ENCODE data around the gene OLFML2A.

The OLFML2A gene

DNA sequence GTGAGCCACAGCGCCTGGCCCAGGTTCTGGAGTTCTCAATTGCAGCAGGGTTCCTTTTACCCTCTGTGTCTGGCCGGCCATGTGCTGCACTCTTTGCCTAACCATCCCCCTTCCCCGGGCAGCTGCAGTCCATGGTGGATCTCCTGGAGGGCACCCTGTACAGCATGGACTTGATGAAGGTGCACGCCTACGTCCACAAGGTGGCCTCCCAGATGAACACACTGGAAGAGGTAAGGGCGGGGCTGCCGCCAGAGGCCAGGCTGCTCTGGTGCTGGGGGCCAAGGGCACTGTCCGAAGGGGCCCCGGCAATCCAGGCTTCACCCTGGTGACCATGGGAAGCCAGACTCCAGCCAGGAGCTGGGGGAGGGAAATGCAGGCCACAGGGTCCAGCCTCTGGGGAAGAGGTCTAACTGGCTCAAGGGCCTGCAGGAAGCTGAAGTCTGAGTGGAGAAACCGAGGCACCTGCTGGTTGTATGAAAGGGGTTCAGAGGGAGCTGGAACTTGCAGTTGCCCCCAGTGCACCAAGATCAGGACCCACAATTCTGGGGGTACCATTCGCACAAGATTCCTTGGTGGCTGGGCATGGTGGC, 18.1 kb downstream of the OLFML2A start:
- TF ChIP-seq, protein P1, sequence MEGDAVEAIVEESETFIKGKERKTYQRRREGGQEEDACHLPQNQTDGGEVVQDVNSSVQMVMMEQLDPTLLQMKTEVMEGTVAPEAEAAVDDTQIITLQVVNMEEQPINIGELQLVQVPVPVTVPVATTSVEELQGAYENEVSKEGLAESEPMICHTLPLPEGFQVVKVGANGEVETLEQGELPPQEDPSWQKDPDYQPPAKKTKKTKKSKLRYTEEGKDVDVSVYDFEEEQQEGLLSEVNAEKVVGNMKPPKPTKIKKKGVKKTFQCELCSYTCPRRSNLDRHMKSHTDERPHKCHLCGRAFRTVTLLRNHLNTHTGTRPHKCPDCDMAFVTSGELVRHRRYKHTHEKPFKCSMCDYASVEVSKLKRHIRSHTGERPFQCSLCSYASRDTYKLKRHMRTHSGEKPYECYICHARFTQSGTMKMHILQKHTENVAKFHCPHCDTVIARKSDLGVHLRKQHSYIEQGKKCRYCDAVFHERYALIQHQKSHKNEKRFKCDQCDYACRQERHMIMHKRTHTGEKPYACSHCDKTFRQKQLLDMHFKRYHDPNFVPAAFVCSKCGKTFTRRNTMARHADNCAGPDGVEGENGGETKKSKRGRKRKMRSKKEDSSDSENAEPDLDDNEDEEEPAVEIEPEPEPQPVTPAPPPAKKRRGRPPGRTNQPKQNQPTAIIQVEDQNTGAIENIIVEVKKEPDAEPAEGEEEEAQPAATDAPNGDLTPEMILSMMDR (conservative IDR thresholded peaks at IDR 0.05; ENCODE audit: control insufficient read depth, insufficient read depth, low read depth, low read length) = no peak
- H3K4me3 ChIP-seq (ENCODE audit: control insufficient read depth, low read depth, low read length) = no peak overlapping the region
- no peak for DNase-seq (ENCODE audit: low read depth)

DNA sequence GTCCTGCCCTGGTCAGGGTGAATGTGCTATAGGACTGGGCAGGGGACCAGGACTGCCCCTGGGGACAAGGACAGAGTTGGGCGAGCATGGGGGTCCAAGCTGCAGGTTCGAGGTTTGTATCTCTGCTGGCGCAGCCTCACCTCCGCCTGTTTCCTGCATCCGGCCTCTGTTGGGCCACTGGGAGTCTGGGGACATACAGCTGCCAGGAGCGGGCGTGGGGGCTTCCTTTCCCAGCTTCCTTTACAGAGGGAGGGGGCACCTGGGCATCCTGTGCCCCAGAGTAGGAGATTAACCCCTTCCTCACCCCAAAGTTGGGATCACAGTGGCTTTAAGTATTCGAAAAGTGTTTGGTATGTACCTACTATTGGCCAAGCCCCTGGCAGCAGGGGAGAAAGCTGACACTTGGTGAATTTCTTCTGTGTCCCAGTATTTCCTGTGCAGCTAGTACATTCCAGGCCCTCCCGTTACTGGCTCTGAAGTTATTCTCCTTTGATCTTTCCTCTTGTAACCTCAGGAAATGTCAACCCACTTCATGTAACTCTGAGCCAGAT, 19.0 kb downstream of the OLFML2A start:
- H3K4me3 ChIP-seq (ENCODE audit: control insufficient read depth, low read depth, low read length) = no peak overlapping the region
- TF ChIP-seq, protein P1 (conservative IDR thresholded peaks at IDR 0.05; ENCODE audit: control insufficient read depth, insufficient read depth, low read depth, low read length) = no peak
- no peak for DNase-seq (ENCODE audit: low read depth)

DNA sequence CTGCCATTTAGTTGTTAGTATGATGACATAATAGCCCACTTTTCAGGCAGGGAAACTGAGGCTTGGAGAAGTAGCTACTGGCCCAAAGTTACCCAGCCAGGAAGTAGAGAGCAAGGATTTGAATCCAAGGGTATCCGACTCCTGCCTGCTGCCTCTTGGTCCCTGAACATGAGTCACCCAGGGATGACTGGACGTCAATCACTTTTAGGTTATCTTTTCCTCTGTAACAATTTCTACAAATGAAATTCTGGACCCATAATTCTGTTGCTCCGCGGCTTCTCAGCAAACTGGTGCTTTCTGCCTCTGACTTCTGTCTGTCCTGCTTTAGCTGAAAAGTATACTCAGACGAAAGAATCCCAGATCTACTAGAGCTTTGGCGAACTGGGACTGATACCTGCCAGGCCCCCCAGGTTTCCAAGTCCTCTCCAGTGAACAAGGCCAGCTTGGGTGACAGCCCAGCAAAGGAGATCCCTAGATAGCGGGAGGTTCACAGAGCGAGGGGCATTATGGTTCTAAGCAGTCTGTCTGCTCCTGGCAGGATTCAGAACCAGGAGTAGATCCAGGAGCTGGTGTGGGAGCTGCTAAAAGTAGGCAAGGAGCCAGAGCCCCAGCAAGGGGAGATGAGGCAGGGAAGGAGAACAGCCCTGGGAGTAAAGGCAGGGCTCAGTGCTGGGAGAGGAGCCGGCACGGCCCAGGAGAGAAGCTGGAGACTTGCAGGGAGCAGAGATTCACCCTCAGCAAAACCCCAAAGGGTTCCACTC, 20.6 kb downstream of the OLFML2A start:
- TF ChIP-seq, protein P1 (conservative IDR thresholded peaks at IDR 0.05; ENCODE audit: control insufficient read depth, insufficient read depth, low read depth, low read length) = no peak
- DNase-seq (ENCODE audit: low read depth) = peak; percentile 26
- no peak overlapping the region for H3K4me3 ChIP-seq (ENCODE audit: control insufficient read depth, low read depth, low read length)

DNA sequence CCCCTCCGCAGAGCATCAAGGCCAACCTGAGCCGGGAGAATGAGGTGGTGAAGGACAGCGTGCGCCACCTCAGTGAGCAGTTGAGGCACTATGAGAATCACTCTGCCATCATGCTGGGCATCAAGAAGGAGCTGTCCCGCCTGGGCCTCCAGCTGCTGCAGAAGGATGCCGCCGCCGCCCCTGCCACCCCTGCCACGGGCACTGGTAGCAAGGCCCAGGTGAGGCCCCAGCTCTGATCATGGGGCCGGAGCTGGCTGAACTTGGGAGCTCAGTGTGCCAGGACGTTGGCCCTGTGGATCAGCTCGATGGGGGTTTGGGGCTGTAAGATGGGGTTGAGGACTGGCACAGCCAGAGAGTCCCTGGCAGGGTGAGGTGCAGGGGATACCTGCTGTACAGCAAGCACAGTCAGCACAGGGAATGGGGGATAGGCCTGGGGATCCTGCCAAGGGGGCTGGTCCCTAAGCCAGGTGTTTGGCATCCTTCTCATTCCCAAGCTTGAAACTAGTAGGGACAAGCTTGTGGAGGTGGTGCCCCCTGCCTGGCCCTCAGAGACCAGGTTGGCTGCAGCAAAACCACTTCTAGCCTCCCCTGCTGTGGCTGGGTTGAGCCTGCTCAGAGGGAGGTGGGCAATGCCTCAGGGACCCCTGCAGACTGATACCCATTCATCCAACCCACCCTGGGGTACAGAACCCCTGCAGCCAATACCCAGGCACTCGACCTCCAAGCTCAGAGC, 22.5 kb downstream of the OLFML2A start:
- H3K4me3 ChIP-seq (ENCODE audit: control insufficient read depth, low read depth, low read length) = no peak overlapping the region
- TF ChIP-seq, protein P1 (conservative IDR thresholded peaks at IDR 0.05; ENCODE audit: control insufficient read depth, insufficient read depth, low read depth, low read length) = no peak
- no peak for DNase-seq (ENCODE audit: low read depth)

DNA sequence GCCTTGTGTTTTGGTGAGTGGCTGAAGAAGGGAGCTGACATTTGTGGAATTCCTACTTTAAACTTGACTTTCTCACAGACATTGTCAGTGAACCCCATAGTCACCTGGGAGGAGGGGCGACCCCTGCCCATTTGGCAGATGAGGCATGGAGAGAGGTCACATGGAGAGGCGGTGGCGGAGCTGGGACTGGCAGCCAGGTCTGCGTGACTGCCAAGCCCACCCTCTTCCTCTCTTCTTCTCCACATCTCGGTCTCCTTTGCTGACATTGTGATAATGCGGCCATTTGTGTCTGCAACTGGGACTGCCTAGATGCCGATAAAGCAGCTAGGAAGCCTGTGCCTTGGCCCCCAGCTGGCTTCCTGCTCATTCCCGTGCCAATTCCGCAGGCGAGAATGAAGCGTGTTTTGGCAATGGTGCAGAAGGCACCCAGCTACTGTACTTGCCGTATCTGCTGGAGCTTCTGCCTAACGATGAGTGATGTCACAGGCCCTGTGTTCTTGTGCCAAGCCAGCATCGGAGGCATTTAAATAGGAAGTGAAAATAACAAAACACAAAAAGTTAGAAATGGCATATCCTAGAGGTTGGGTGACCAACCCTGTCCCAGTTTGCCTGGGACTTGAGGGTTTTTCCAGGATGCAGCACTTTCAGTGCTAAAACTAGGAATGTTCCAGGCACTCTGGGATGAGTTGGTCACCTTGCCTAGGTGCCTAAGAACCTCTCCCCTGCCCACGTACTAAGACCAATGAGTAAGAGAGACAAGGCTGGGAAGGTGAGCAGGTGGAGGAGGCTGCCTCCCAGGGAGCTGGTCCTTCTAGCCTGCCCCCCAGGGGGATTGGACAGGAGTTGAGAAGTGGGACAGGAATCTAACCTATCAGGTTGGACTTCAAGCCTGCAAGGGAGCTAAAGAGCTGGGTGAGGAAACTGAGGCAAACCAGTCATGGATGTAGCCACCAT, 23.6 kb downstream of the OLFML2A start:
- H3K4me3 ChIP-seq (ENCODE audit: control insufficient read depth, low read depth, low read length) = no peak overlapping the region
- TF ChIP-seq, protein P1 (conservative IDR thresholded peaks at IDR 0.05; ENCODE audit: control insufficient read depth, insufficient read depth, low read depth, low read length) = no peak
- peak; percentile 24 for DNase-seq (ENCODE audit: low read depth)

DNA sequence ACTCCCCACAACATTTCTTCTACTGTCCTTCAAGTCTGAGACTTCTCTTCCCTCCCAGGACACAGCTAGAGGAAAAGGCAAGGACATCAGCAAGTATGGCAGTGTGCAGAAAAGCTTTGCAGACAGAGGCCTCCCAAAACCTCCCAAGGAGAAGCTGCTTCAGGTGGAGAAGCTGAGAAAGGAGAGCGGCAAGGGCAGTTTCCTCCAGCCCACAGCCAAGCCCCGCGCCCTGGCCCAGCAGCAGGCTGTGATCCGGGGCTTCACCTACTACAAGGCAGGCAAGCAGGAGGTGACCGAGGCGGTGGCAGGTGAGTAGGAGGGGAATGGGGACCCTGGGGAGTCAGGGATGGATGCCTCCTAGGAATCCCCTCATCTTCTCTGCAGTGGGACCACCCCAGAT, 24.4 kb downstream of the OLFML2A start:
- no peak overlapping the region for H3K4me3 ChIP-seq (ENCODE audit: control insufficient read depth, low read depth, low read length)
- TF ChIP-seq, protein P1 (conservative IDR thresholded peaks at IDR 0.05; ENCODE audit: control insufficient read depth, insufficient read depth, low read depth, low read length) = no peak
- no peak for DNase-seq (ENCODE audit: low read depth)
